A549 (cell line): ENCODE results near the gene GPRIN2. TPM values are rescaled to one million over a fixed set of nuclear protein-coding genes. Genes with fewer than 3 reads are reported as not detected.
A peak's percentile ranks its signal among the peaks of the same experiment; 100 is the strongest.

Experiments
- ATAC-seq, 2 experiments: fragments of 200-7000 bp in 1 of 2; fragments of >200 bp in 1 of 2; cut with Nextera tagmentation in 1 of 2; cut with Tn5 transposase in 1 of 2; 3 replicates each; pipeline versions ENCODE4 v1.8.0 to v1.9.1; 2018 to 2020; ENCODE audit warnings: mild to moderate bottlenecking in 1 of 2, moderate library complexity in 1 of 2
- CTCF ChIA-PET: fragments of 300-600 bp; sonication (Branson Sonifier 250); formaldehyde crosslinking; extraction: SDS; loops from one replicate; lab custom pipeline; 2021; ENCODE audit warnings: antibody characterized with exemption, inconsistent platforms; lab: Yijun Ruan, JAX
- POLR2A ChIA-PET: fragments of 350-600 bp; formaldehyde crosslinking; extraction: SDS; loops from one replicate; lab custom pipeline; 2021; ENCODE audit warnings: antibody characterized with exemption, inconsistent platforms; lab: Yijun Ruan, JAX
- DNase-seq, 2 experiments: peaks; one replicate each; pipeline versions ENCODE4 v3.0.0 to v3.0.0-alpha.2; 2011 to 2016; ENCODE audit warnings: low read depth in 1 of 2, low spot score in 1 of 2
- FAIRE-seq: peaks from 2 replicates; lab custom pipeline; 2011; peaks lifted over from hg19 to GRCh38; lab: Jason Lieb, UNC
- H3K27ac ChIP-seq, 2 experiments: fragments of >200 bp; sonication (Bioruptor Twin); formaldehyde crosslinking; 3 replicates each; pipeline ENCODE4 v1.5.1; 2016 to 2017
- H3K4me1 ChIP-seq: fragments of >200 bp; sonication (Bioruptor Twin); formaldehyde crosslinking; 3 replicates; pipeline ENCODE4 v1.6.1; 2016
- H3K4me2 ChIP-seq: fragments of >200 bp; sonication (Bioruptor Twin); formaldehyde crosslinking; 3 replicates; pipeline ENCODE4 v1.6.1; 2016
- H3K4me3 ChIP-seq: fragments of >200 bp; sonication (Bioruptor Twin); formaldehyde crosslinking; 3 replicates; pipeline ENCODE4 v1.5.1; 2016
- H3K9me3 ChIP-seq: fragments of >200 bp; sonication (Bioruptor Twin); formaldehyde crosslinking; 3 replicates; pipeline ENCODE4 v1.6.1; 2016
- BHLHE40 ChIP-seq: IDR thresholded peaks from 2 replicates; pipeline ENCODE4 v1.6.1; 2012; ENCODE audit warnings: low read depth, low read length, inconsistent platforms
- CBX2 ChIP-seq: fragments of 200-600 bp; sonication (generic); IDR thresholded peaks from 2 replicates; pipeline ENCODE4 v1.6.1; 2016; ENCODE audit warnings: low read depth, mild to moderate bottlenecking, borderline replicate concordance
- CBX8 ChIP-seq: fragments of 200-600 bp; sonication (generic); IDR thresholded peaks from 2 replicates; pipeline ENCODE4 v1.6.1; 2016
- CHD4 ChIP-seq: fragments of 200-600 bp; sonication (generic); IDR thresholded peaks from 2 replicates; pipeline ENCODE4 v1.6.1; 2016; ENCODE audit warnings: antibody characterized with exemption, mild to moderate bottlenecking, borderline replicate concordance
- EHMT2 ChIP-seq: fragments of 200-600 bp; sonication (generic); IDR thresholded peaks from 2 replicates; pipeline ENCODE4 v1.6.1; 2016; ENCODE audit warnings: antibody characterized with exemption, low read depth, mild to moderate bottlenecking, moderate library complexity
- EP300 ChIP-seq, 2 experiments: fragments of >200 bp; sonication (Bioruptor Twin); formaldehyde crosslinking; IDR thresholded peaks; 2 replicates in 1 of 2; 3 replicates in 1 of 2; pipeline ENCODE4 v1.6.1; 2016 to 2017
- ESRRA ChIP-seq: fragments of 150-350 bp; IDR thresholded peaks from 2 replicates; pipeline ENCODE4 v1.6.1; 2014; ENCODE audit warnings: mild to moderate bottlenecking, low read length, borderline replicate concordance
- FOSB ChIP-seq: fragments of 250-450 bp; sonication (Bioruptor Pico); IDR thresholded peaks from 2 replicates; pipeline ENCODE4 v1.5.0; 2020; ENCODE audit warnings: mild to moderate bottlenecking, moderate library complexity
- FOSL2 ChIP-seq, 2 experiments: fragments of 450-650 bp in 1 of 2; fragments of >200 bp in 1 of 2; sonication (Bioruptor Twin) in 1 of 2; formaldehyde crosslinking; IDR thresholded peaks; 2 replicates each; pipeline versions ENCODE4 v1.5.0 to v1.6.1; 2016 to 2020; ENCODE audit warnings: mild to moderate bottlenecking in 1 of 2, moderate library complexity in 1 of 2
- FOXS1 ChIP-seq: fragments of 250-450 bp; sonication (Bioruptor Pico); IDR thresholded peaks from 2 replicates; pipeline ENCODE4 v1.5.0; 2020; ENCODE audit warnings: mild to moderate bottlenecking, moderate library complexity
- HDAC2 ChIP-seq: fragments of 200-600 bp; sonication (generic); IDR thresholded peaks from 2 replicates; pipeline ENCODE4 v1.6.1; 2016
- HEYL ChIP-seq: fragments of 250-450 bp; sonication (Bioruptor Pico); IDR thresholded peaks from 2 replicates; pipeline ENCODE4 v1.8.0; 2021; ENCODE audit warnings: mild to moderate bottlenecking, moderate library complexity
- HMGXB4 ChIP-seq: fragments of 250-450 bp; sonication (Bioruptor Pico); IDR thresholded peaks from 2 replicates; pipeline ENCODE4 v1.5.0; 2021; ENCODE audit warnings: mild to moderate bottlenecking, moderate library complexity, borderline replicate concordance
- HOXA7 ChIP-seq: fragments of 250-450 bp; sonication (Bioruptor Pico); IDR thresholded peaks from 2 replicates; pipeline ENCODE4 v1.5.0; 2020; ENCODE audit warnings: mild to moderate bottlenecking, moderate library complexity
- HOXB5 ChIP-seq: fragments of 250-450 bp; sonication (Bioruptor Pico); IDR thresholded peaks from 2 replicates; pipeline ENCODE4 v1.5.0; 2020; ENCODE audit warnings: mild to moderate bottlenecking, moderate library complexity
- JUN ChIP-seq, 2 experiments: fragments of >200 bp; sonication (Bioruptor Twin); formaldehyde crosslinking; IDR thresholded peaks; 2 replicates in 1 of 2; 3 replicates in 1 of 2; pipeline ENCODE4 v1.6.1; 2016 to 2017
- JUNB ChIP-seq: fragments of >200 bp; sonication (Bioruptor Twin); formaldehyde crosslinking; IDR thresholded peaks from 2 replicates; pipeline ENCODE4 v1.6.1; 2016
- KDM1A ChIP-seq: fragments of 200-600 bp; sonication (generic); IDR thresholded peaks from 2 replicates; pipeline ENCODE4 v1.6.1; 2016; ENCODE audit warnings: low read depth, mild to moderate bottlenecking
- KDM5A ChIP-seq: fragments of 200-600 bp; sonication (generic); IDR thresholded peaks from 2 replicates; pipeline ENCODE4 v1.6.1; 2016; ENCODE audit warnings: antibody characterized with exemption, mild to moderate bottlenecking
- MAFK ChIP-seq: fragments of 450-650 bp; IDR thresholded peaks from 2 replicates; pipeline ENCODE4 v1.6.1; 2014; ENCODE audit not compliant: partially characterized antibody
- MYC ChIP-seq: IDR thresholded peaks from 2 replicates; pipeline ENCODE4 v1.6.1; 2012; ENCODE audit warnings: mild to moderate bottlenecking, inconsistent platforms, low read length, improper control_type of control experiment, borderline replicate concordance
- NFE2L2 ChIP-seq: fragments of 150-350 bp; conservative IDR thresholded peaks from 2 replicates; pipeline ENCODE4 v1.6.1; 2014; ENCODE audit warnings: low read length
- NR3C1 ChIP-seq: fragments of >200 bp; sonication (Bioruptor Twin); formaldehyde crosslinking; IDR thresholded peaks from 3 replicates; pipeline ENCODE4 v1.6.1; 2017
- PHF8 ChIP-seq: fragments of 200-600 bp; sonication (generic); IDR thresholded peaks from 2 replicates; pipeline ENCODE4 v1.6.1; 2016; ENCODE audit warnings: low read depth, mild to moderate bottlenecking, antibody characterized with exemption, moderate library complexity, borderline replicate concordance
- POLR2A ChIP-seq: IDR thresholded peaks from 2 replicates; pipeline ENCODE4 v1.6.1; 2012; ENCODE audit warnings: mild to moderate bottlenecking, low read length
- POLR2AphosphoS2 ChIP-seq: conservative IDR thresholded peaks from 2 replicates; pipeline ENCODE4 v1.6.1; 2012; ENCODE audit warnings: low read length, improper control_type of control experiment, inconsistent platforms
- SREBF2 ChIP-seq: fragments of 450-650 bp; IDR thresholded peaks from 2 replicates; pipeline ENCODE4 v1.6.1; 2014; ENCODE audit warnings: mild to moderate bottlenecking, moderate library complexity
- TFCP2L1 ChIP-seq: fragments of 250-450 bp; sonication (Bioruptor Pico); IDR thresholded peaks from 2 replicates; pipeline ENCODE4 v1.5.0; 2021; ENCODE audit warnings: mild to moderate bottlenecking
- TP53 ChIP-seq: fragments of 250-450 bp; sonication (Bioruptor Pico); IDR thresholded peaks from 2 replicates; pipeline ENCODE4 v1.5.0; 2021; ENCODE audit warnings: mild to moderate bottlenecking, moderate library complexity
- ZFP36 ChIP-seq: fragments of 450-650 bp; IDR thresholded peaks from 2 replicates; pipeline ENCODE4 v1.6.1; 2014; ENCODE audit warnings: borderline replicate concordance; ENCODE audit not compliant: partially characterized antibody
- whole genome bisulfite sequencing: methylation state at CpG from one replicate; pipeline ENCODE4 v1.1.6; 2017; ENCODE audit errors: missing lambda C conversion rate; 5-methylcytosine and 5-hydroxymethylcytosine counted together
- polyA plus RNA-seq, 4 experiments: library from polyadenylated mRNA; depleted of rRNA in 3 of 4; stranded (reverse); fragments of >200 nt; fragmentation: RNase III in 1 of 4; extraction: RNeasy Plus Mini Kit Qiagen cat#74134 plus additional on column Dnase treatment in 1 of 4; gene quantifications; 2 replicates in 3 of 4; 3 replicates in 1 of 4; pipeline ENCODE4 v1.2.3, GENCODE V29; 2011 to 2017
- TF ChIP-seq, protein P1 (sequence below): fragments of >200 bp; sonication (Bioruptor Twin); formaldehyde crosslinking; IDR thresholded peaks from 3 replicates; pipeline ENCODE4 v1.6.1; 2016
- TF ChIP-seq, protein P2 (sequence below): IDR thresholded peaks from 2 replicates; pipeline ENCODE4 v1.6.1; 2012; ENCODE audit warnings: low read depth, borderline replicate concordance
- TF ChIP-seq, protein P3 (sequence below): fragments of 450-650 bp; IDR thresholded peaks from 2 replicates; pipeline ENCODE4 v1.6.1; 2014; ENCODE audit warnings: antibody characterized with exemption
- TF ChIP-seq, protein P4 (sequence below): fragments of 200-600 bp; sonication (generic); IDR thresholded peaks from 2 replicates; pipeline ENCODE4 v1.6.1; 2016; ENCODE audit warnings: antibody characterized with exemption, mild to moderate bottlenecking, moderate library complexity

GPRIN2 gene
- polyA plus RNA-seq, 2 of the 4 experiments (the other 2 are of a cell fraction): 8.8 to 29.9 TPM

- WGBS: 13% methylated on average over 5 of the region's 5 CpGs
- Histone ChIP-seq H3K27ac (peak overlapping the region; percentile 92 to 95), H3K4me2 (peak overlapping the region; percentile 74), H3K4me1 (peaks cover 81% of the 10 kb centered on the region), H3K9me3 (no peaks in the 10 kb centered on the region), H3K4me3 (no peak overlapping the region)
- FAIRE-seq (no peak), DNase-seq (peak; percentile 94 to 96), ATAC-seq (peak; percentile 22 to 23; a peak in 5 of 6 replicates)
- CTCF ChIA-PET: interaction anchor here (1.0 to 6.2 kb wide), 6 partner anchors 10 to 297 kb away, joined by 3 to 67 read pairs (median 8); no protein-coding TSS in a partner anchor
- POLR2A ChIA-PET: interaction anchor here (1.2 to 4.0 kb wide), 5 partner anchors 9 to 31 kb away, joined by 3 to 77 read pairs (median 10); partner anchors contain the start of gene GPRIN2
- TF ChIP-seq KDM5A: no peak
- TF ChIP-seq, protein P1, sequence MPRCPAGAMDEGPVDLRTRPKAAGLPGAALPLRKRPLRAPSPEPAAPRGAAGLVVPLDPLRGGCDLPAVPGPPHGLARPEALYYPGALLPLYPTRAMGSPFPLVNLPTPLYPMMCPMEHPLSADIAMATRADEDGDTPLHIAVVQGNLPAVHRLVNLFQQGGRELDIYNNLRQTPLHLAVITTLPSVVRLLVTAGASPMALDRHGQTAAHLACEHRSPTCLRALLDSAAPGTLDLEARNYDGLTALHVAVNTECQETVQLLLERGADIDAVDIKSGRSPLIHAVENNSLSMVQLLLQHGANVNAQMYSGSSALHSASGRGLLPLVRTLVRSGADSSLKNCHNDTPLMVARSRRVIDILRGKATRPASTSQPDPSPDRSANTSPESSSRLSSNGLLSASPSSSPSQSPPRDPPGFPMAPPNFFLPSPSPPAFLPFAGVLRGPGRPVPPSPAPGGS: no peak
- TF ChIP-seq NFE2L2: no peak
- no peak for TF ChIP-seq JUN (IDR thresholded peaks at IDR 0.05)
- TF ChIP-seq TP53 (CRISPR knock-in tag): peak; percentile 100
- TF ChIP-seq, protein P2, sequence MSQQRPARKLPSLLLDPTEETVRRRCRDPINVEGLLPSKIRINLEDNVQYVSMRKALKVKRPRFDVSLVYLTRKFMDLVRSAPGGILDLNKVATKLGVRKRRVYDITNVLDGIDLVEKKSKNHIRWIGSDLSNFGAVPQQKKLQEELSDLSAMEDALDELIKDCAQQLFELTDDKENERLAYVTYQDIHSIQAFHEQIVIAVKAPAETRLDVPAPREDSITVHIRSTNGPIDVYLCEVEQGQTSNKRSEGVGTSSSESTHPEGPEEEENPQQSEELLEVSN: no peak
- TF ChIP-seq POLR2A: no peak
- TF ChIP-seq CBX2: no peak
- TF ChIP-seq FOSL2 (IDR thresholded peaks at IDR 0.05): no peak
- TF ChIP-seq FOSL2 (CRISPR knock-in tag; IDR thresholded peaks at IDR 0.05): peak; percentile 88
- TF ChIP-seq JUNB: no peak
- TF ChIP-seq HOXB5 (CRISPR knock-in tag): peak; percentile 100
- TF ChIP-seq, protein P3, sequence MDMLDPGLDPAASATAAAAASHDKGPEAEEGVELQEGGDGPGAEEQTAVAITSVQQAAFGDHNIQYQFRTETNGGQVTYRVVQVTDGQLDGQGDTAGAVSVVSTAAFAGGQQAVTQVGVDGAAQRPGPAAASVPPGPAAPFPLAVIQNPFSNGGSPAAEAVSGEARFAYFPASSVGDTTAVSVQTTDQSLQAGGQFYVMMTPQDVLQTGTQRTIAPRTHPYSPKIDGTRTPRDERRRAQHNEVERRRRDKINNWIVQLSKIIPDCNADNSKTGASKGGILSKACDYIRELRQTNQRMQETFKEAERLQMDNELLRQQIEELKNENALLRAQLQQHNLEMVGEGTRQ: 0 out of 2 replicates have a peak, but pooled peaks have one; percentile 2
- TF ChIP-seq ZFP36: no peak
- TF ChIP-seq TFCP2L1: peak; percentile 99
- peak; percentile 99 for TF ChIP-seq FOSB (CRISPR knock-in tag)
- no peak for TF ChIP-seq ESRRA
- no peak for TF ChIP-seq CBX8
- no peak for TF ChIP-seq PHF8
- TF ChIP-seq, protein P4, sequence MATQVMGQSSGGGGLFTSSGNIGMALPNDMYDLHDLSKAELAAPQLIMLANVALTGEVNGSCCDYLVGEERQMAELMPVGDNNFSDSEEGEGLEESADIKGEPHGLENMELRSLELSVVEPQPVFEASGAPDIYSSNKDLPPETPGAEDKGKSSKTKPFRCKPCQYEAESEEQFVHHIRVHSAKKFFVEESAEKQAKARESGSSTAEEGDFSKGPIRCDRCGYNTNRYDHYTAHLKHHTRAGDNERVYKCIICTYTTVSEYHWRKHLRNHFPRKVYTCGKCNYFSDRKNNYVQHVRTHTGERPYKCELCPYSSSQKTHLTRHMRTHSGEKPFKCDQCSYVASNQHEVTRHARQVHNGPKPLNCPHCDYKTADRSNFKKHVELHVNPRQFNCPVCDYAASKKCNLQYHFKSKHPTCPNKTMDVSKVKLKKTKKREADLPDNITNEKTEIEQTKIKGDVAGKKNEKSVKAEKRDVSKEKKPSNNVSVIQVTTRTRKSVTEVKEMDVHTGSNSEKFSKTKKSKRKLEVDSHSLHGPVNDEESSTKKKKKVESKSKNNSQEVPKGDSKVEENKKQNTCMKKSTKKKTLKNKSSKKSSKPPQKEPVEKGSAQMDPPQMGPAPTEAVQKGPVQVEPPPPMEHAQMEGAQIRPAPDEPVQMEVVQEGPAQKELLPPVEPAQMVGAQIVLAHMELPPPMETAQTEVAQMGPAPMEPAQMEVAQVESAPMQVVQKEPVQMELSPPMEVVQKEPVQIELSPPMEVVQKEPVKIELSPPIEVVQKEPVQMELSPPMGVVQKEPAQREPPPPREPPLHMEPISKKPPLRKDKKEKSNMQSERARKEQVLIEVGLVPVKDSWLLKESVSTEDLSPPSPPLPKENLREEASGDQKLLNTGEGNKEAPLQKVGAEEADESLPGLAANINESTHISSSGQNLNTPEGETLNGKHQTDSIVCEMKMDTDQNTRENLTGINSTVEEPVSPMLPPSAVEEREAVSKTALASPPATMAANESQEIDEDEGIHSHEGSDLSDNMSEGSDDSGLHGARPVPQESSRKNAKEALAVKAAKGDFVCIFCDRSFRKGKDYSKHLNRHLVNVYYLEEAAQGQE: no peak
- TF ChIP-seq CHD4: no peak; the same call in 1 of the 2 replicates
- no peak for TF ChIP-seq NR3C1
- no peak; the same call in 1 of the 2 replicates for TF ChIP-seq MYC
- peak; percentile 100 for TF ChIP-seq HOXA7
- no peak for TF ChIP-seq HDAC2
- TF ChIP-seq EP300 (IDR thresholded peaks at IDR 0.05): no peak
- no peak for TF ChIP-seq EHMT2
- TF ChIP-seq HEYL (CRISPR knock-in tag): no peak
- TF ChIP-seq HMGXB4 (CRISPR knock-in tag): peak; percentile 100
- TF ChIP-seq SREBF2: no peak
- 0 out of 2 replicates have a peak, but pooled peaks have one; percentile 14 for TF ChIP-seq KDM1A
- no peak for TF ChIP-seq BHLHE40
- TF ChIP-seq POLR2AphosphoS2: no peak
- TF ChIP-seq MAFK: peak; percentile 91
- peak; percentile 100 for TF ChIP-seq FOXS1 (CRISPR knock-in tag)
Observed at GRCh38 chr10:46525177-46525823, 31.2 kb downstream of the GPRIN2 start.
